Activated CD8-positive, alpha-beta memory T cell treated with anti-CD3 and anti-CD28 coated beads, Interleukin-2, amount 50 U/mL, for 24 hours (primary cell): Measurements from ENCODE around the gene HIGD1B.
"Not testable (repeated sequence)": the region's sequence is repeated elsewhere in the genome, so short reads cannot be mapped to it uniquely, and the experiment has no call there.

ENCODE experiments used
- DNase-seq: peaks from one replicate; pipeline ENCODE4 v3.0.0-alpha.2; 2020; ENCODE audit errors: extremely low read depth

HIGD1B gene

GRCh38 chr17:44847586-44847985 lies at the start of gene HIGD1B:
Gene HIGD1B, plus strand, starts transcription at chr17:44847883. Its CDS starts 270 bp downstream, at chr17:44848153.
- no peak for DNase-seq

GRCh38 chr17:44798356-44798755 lies 49.3 kb upstream of the HIGD1B start:
- DNase-seq = no peak

GRCh38 chr17:44801880-44802279 lies 45.8 kb upstream of the HIGD1B start:
- DNase-seq = no peak

- no peak for DNase-seq
These were observed 43.2 kb upstream of the HIGD1B start for GRCh38 chr17:44804302-44805089.

- no peak for DNase-seq
These were observed 40.4 kb upstream of the HIGD1B start for GRCh38 chr17:44807093-44807816.

- no peak for DNase-seq
These were observed 39.9 kb upstream of the HIGD1B start for GRCh38 chr17:44807817-44808155.

- no peak for DNase-seq
These were observed 39.5 kb upstream of the HIGD1B start for GRCh38 chr17:44808156-44808555.

GRCh38 chr17:44808656-44809388 lies 38.9 kb upstream of the HIGD1B start:
- not testable (repeated sequence) for DNase-seq

GRCh38 chr17:44812263-44812662 lies 35.4 kb upstream of the HIGD1B start:
- DNase-seq = no peak

- DNase-seq = not testable (repeated sequence)
These were observed 29.2 kb upstream of the HIGD1B start for GRCh38 chr17:44818508-44818907.

GRCh38 chr17:44820631-44821212 lies 27.0 kb upstream of the HIGD1B start:
- no peak for DNase-seq

- DNase-seq = not testable (repeated sequence)
These were observed 22.4 kb upstream of the HIGD1B start for GRCh38 chr17:44825236-44825635.

- no peak for DNase-seq
These were observed 21.4 kb upstream of the HIGD1B start for GRCh38 chr17:44826123-44826790.

GRCh38 chr17:44827863-44828262 lies 19.8 kb upstream of the HIGD1B start:
- no peak for DNase-seq

- no peak for DNase-seq
These were observed 18.7 kb upstream of the HIGD1B start for GRCh38 chr17:44828919-44829522.

- no peak for DNase-seq
These were observed 17.9 kb upstream of the HIGD1B start, which contains the start of gene GJC1 for GRCh38 chr17:44829523-44830358. Gene GJC1, minus strand, starts transcription at chr17:44830287. Its CDS starts 24,470 bp downstream, at chr17:44805817.

- DNase-seq = no peak
These were observed 17.1 kb upstream of the HIGD1B start for GRCh38 chr17:44830359-44831288.

- DNase-seq = no peak
These were observed 16.3 kb upstream of the HIGD1B start for GRCh38 chr17:44831371-44831770.

GRCh38 chr17:44832805-44833204 lies 14.9 kb upstream of the HIGD1B start:
- DNase-seq = no peak
